Measurements from ENCODE around the gene CSMD2. TPM values are rescaled to one million over a fixed set of nuclear protein-coding genes. Genes with fewer than 3 reads are reported as not detected.

The CSMD2 gene
- total and polyA plus RNA-seq, 2 of the 4 experiments (the other 2 are of a cell fraction): under 0.01 to 0.36 TPM

DNA sequence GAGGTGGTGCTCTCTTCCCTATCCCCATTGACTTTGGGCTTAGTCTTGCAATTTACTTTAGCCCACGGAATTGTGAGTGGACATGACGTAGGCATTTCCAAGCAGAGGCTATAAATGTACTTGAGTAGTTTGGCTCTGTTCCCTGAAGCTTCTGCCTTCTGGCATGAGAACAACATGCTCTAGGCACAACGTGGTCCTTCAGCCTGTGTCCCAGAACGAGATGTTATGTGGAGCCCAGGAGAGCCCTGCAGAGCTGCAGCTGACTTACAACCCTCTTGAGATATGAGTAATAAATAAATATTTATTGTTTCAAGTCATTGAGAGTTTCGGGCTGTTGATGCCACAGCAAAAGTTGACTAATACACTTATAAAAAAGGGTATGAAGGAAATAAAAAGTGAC is 406.3 kb downstream of the CSMD2 start:
- no peak for ATAC-seq (ENCODE audit: low read depth)
- WGBS, 2 experiments (ENCODE audit: extremely low coverage in 2 of 2, insufficient read length in 1 of 2): no CpG with 5 or more reads among the region's 5 CpGs

More for the DNA sequence above, 406.3 kb downstream of the CSMD2 start:
- H3K23ac ChIP-seq (ENCODE audit: low read depth, low read length): no peak overlapping the region
- no peak overlapping the region for H3K56ac ChIP-seq (ENCODE audit: extremely low read depth, insufficient read depth, low read length)
- no peak overlapping the region for H4K5ac ChIP-seq (ENCODE audit: low read depth, low read length)
- H4K8ac ChIP-seq (ENCODE audit: low read depth in 2 of 2, low read length in 2 of 2): no peak overlapping the region
- no peaks in the 10 kb centered on the region for H3K9me1 ChIP-seq (ENCODE audit: insufficient read depth, low read length)
- intact Hi-C loops (cut with micrococcal nuclease): no loop called here
- POLR2A ChIA-PET (ENCODE audit: unreplicated experiment): no interaction called here
- TF ChIP-seq CHD1 (IDR thresholded peaks at IDR 0.05; ENCODE audit: low read depth, low read length) (no peak), USF2 (IDR thresholded peaks at IDR 0.05; ENCODE audit: low read depth, low read length) (no peak), MAFK (IDR thresholded peaks at IDR 0.05; ENCODE audit: low read depth, low read length) (no peak), POLR2A (IDR thresholded peaks at IDR 0.05; ENCODE audit: low read depth, low read length) (no peak), RCOR1 (IDR thresholded peaks at IDR 0.05; ENCODE audit: insufficient replicate concordance, low read length) (no peak), MXI1 (IDR thresholded peaks at IDR 0.05; ENCODE audit: borderline replicate concordance, low read depth, low read length) (no peak), SMC3 (IDR thresholded peaks at IDR 0.05; ENCODE audit: low read depth, low read length) (no peak), CEBPB (IDR thresholded peaks at IDR 0.05; ENCODE audit: low read depth, low read length) (no peak), ELK1 (IDR thresholded peaks at IDR 0.05; ENCODE audit: borderline replicate concordance, low read depth, low read length) (no peak), MAZ (IDR thresholded peaks at IDR 0.05; ENCODE audit: borderline replicate concordance, low read depth, low read length) (no peak), RAD21 (IDR thresholded peaks at IDR 0.05; ENCODE audit: low read length) (no peak), BHLHE40 (IDR thresholded peaks at IDR 0.05; ENCODE audit: low read depth, low read length) (no peak)
- no peaks in the 10 kb centered on the region for H3K27me3 ChIP-seq (ENCODE audit: control insufficient read depth, insufficient read depth, low read length)
- H4K20me1 ChIP-seq (ENCODE audit: insufficient read depth, low read length): no peaks in the 10 kb centered on the region
- H3K36me3 ChIP-seq (ENCODE audit: control insufficient read depth, insufficient read depth, low read length): no peaks in the 10 kb centered on the region
- peak; percentile 7 for DNase-seq
- no peak overlapping the region for H2BK120ac ChIP-seq (ENCODE audit: low read depth, low read length)
- H3K79me1 ChIP-seq (ENCODE audit: low read depth in 1 of 2, low read length in 2 of 2): no peaks in the 10 kb centered on the region
- H3K4ac ChIP-seq (ENCODE audit: low read depth, low read length): no peak overlapping the region
- H2BK5ac ChIP-seq (ENCODE audit: low read depth, low read length, poor library complexity, severe bottlenecking): no peak overlapping the region
- peaks cover 15% of the 10 kb centered on the region; the same call in 1 of the 2 replicates for H3K9me3 ChIP-seq (ENCODE audit: control insufficient read depth, insufficient read depth, low read length)
- no peak overlapping the region for H3K27ac ChIP-seq (ENCODE audit: insufficient read depth, low read length)
- H3K18ac ChIP-seq (ENCODE audit: low read depth, low read length): no peak overlapping the region
- dilution Hi-C loops (cut with HindIII; ENCODE audit: low sequenced_read_pairs, unreplicated experiment): no loop called here
- H4K91ac ChIP-seq (ENCODE audit: insufficient read depth, low read depth, low read length): no peak overlapping the region
- H2BK20ac ChIP-seq (ENCODE audit: low read depth, low read length): no peak overlapping the region
- H2AK5ac ChIP-seq (ENCODE audit: low read depth, low read length): no peak overlapping the region
- no peak overlapping the region for H3K9ac ChIP-seq (ENCODE audit: low read depth, low read length)
- no peak overlapping the region for H3K4me2 ChIP-seq (ENCODE audit: low read depth, low read length)
- H2BK15ac ChIP-seq (ENCODE audit: low read depth, low read length): no peak overlapping the region
- CTCF ChIA-PET: no interaction called here
- no peak overlapping the region for H3K4me3 ChIP-seq (ENCODE audit: insufficient read depth, low read depth, low read length)
- no peak overlapping the region for H3K14ac ChIP-seq (replicated peaks; ENCODE audit: low read depth, low read length)
- no peak overlapping the region for H2AK9ac ChIP-seq (replicated peaks; ENCODE audit: low read depth, low read length, poor library complexity)
- in situ Hi-C loops (cut with MboI; ENCODE audit: low sequenced_read_pairs): no loop called here
- H3K4me1 ChIP-seq (ENCODE audit: control insufficient read depth, insufficient read depth, low read length): no peaks in the 10 kb centered on the region
- BruUV-seq (replicated peaks): no TSS peak
- no peak overlapping the region for H2AFZ ChIP-seq (replicated peaks; ENCODE audit: low read length, poor library complexity)
